ENCODE measurements around the gene CABP4.
"Not testable (repeated sequence)": the region's sequence is repeated elsewhere in the genome, so short reads cannot be mapped to it uniquely, and the experiment has no call there.

CABP4 gene

GRCh38 chr11:67419325-67420049 is 35.7 kb upstream of the CABP4 start:
- DNase-seq, result no peak

GRCh38 chr11:67420147-67420645 is 35.0 kb upstream of the CABP4 start:
- no peak for DNase-seq

GRCh38 chr11:67420646-67421429 is 34.3 kb upstream of the CABP4 start:
- DNase-seq, result peak; percentile 90 to 94

- peak in 1 of 2 experiments; percentile 55 for DNase-seq
Measured at GRCh38 chr11:67421430-67422031, 33.6 kb upstream of the CABP4 start.

- peak in 1 of 2 experiments; percentile 35 for DNase-seq
Measured at GRCh38 chr11:67422891-67423290, 32.3 kb upstream of the CABP4 start.

- no peak for DNase-seq
Measured at GRCh38 chr11:67423466-67423865, 31.7 kb upstream of the CABP4 start.

- DNase-seq, result no peak
Measured at GRCh38 chr11:67423891-67424613, 31.1 kb upstream of the CABP4 start.

- DNase-seq, result not testable (repeated sequence)
Measured at GRCh38 chr11:67427364-67427859, 27.7 kb upstream of the CABP4 start.

GRCh38 chr11:67428052-67429001 is 26.8 kb upstream of the CABP4 start, which contains the start of gene RPS6KB2:
Gene RPS6KB2 (plus strand): TSS chr11:67428494. CDS start chr11:67428546, 52 bp downstream.
- peak; percentile 98 to 99 for DNase-seq

GRCh38 chr11:67429038-67429668 is 26.0 kb upstream of the CABP4 start:
- no peak for DNase-seq

- no peak for DNase-seq
Measured at GRCh38 chr11:67429722-67430121, 25.4 kb upstream of the CABP4 start.

GRCh38 chr11:67431346-67432249 is 23.6 kb upstream of the CABP4 start:
- DNase-seq, result no peak

- DNase-seq, result no peak
Measured at GRCh38 chr11:67432655-67433349, 22.4 kb upstream of the CABP4 start.

GRCh38 chr11:67433536-67434394 is 21.4 kb upstream of the CABP4 start:
- no peak for DNase-seq

- no peak for DNase-seq
Measured at GRCh38 chr11:67434395-67434881, 20.7 kb upstream of the CABP4 start.

- no peak for DNase-seq
Measured at GRCh38 chr11:67435031-67435726, 20.0 kb upstream of the CABP4 start.
